Stimulated activated CD8-positive, alpha-beta memory T cell treated with anti-CD3 and anti-CD28 coated beads, Interleukin-4, amount 100 ng/mL, for 4 hours (primary cell): ENCODE measurements around the gene DEXI.

Source experiments
- DNase-seq, 2 donors: peaks; one replicate each; pipeline ENCODE4 v3.0.0-alpha.2; 2020; ENCODE audit warnings: low read depth in 2 of 2, low spot score in 1 of 2

The DEXI gene

GRCh38 chr16:10895053-10895946 lies 47.0 kb downstream of the DEXI start:
- DNase-seq = no peak

GRCh38 chr16:10892782-10893318 lies 49.4 kb downstream of the DEXI start:
- no peak for DNase-seq

GRCh38 chr16:10889855-10890254 lies 52.4 kb downstream of the DEXI start:
- no peak for DNase-seq

- DNase-seq = no peak
These were observed 53.8 kb downstream of the DEXI start for GRCh38 chr16:10888320-10888937.

- no peak for DNase-seq
These were observed 57.0 kb downstream of the DEXI start for GRCh38 chr16:10885246-10885645.

- DNase-seq = no peak
These were observed 59.3 kb downstream of the DEXI start for GRCh38 chr16:10883004-10883403.

- no peak for DNase-seq
These were observed 60.7 kb downstream of the DEXI start for GRCh38 chr16:10881479-10882030.

- DNase-seq = no peak
These were observed 61.4 kb downstream of the DEXI start for GRCh38 chr16:10880594-10881452.

GRCh38 chr16:10879681-10880589 lies 62.3 kb downstream of the DEXI start:
- DNase-seq = no peak
